GM12801 (cell line): ENCODE data around the gene DCAKD.

Experiments
- CTCF ChIP-seq: IDR thresholded peaks from one replicate; pipeline ENCODE4 v1.5.1; 2011; ENCODE audit warnings: control low read depth; ENCODE audit not compliant: insufficient read length; ENCODE audit errors: extremely low read depth

The DCAKD gene

GRCh38 chr17:45036691-45037090 lies 14.7 kb downstream of the DCAKD start:
- no peak for TF ChIP-seq CTCF

- no peak for TF ChIP-seq CTCF
Measured at GRCh38 chr17:45035848-45036247, 15.6 kb downstream of the DCAKD start.

GRCh38 chr17:45034599-45034998 lies 16.8 kb downstream of the DCAKD start:
- TF ChIP-seq CTCF: no peak

DNA sequence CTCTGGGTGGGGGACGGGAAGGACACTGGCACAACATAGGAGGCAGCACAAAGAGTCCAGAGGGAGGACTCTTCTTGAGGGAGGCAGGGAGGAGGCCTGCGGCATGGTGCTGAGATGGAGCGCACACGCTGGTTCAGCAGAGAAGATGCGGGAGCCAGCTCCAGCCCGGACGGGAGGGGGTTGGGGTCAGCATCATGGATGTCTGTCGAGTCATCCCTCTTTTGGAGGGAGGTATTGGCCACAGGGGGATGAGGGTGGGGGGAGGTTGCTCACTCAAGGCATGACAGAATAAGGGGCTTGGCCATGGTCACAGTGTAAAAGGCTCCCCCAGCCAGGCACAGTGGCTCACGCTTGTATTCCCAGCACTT lies 19.3 kb downstream of the DCAKD start:
- no peak for TF ChIP-seq CTCF

DNA sequence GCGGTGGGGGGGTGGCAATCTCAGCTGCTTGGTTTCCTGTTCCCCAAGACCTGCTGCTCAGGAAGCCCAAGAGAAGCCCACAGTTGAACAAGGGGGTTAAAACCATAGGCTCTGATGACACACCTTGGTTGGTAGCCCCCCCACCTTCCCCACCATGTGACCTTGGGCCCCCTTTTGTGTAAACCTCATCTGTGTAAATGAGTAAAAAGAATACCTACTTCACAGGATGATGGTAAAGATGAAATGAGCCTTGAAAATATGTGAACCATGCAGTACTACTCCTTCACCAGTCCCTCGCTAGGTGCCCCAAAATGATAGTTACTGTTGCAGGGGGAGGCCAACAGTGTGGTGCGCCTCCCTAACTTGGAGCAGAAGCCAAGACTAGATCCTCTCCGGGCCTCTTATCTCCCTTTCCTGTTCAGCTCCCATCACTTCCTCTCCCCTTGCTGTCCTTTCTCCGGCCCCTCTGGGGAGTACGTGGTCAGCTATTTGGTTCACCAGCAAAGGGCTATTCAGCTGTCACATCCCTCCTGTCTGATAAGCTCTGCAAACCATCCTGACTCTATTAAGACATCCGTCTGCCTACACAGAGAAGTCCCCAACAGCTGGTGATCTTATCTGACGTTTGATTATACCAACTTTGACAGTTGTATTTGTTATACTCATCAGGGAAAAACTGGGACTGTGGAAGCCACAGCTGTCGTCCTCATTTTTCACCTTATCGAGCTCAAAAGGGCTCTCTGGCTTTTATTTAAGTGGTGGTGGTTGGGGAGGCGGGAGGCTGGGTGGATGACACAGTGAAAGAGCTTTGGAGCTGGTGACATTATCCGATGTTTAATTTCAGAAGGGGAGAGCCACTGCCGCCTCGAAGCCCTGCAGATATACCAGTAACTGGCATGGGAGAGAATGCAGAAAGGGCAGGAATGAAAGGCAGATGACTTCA lies 19.9 kb downstream of the DCAKD start:
- no peak for TF ChIP-seq CTCF

GRCh38 chr17:45030733-45031132 lies 20.7 kb downstream of the DCAKD start:
- no peak for TF ChIP-seq CTCF

- TF ChIP-seq CTCF: no peak
Measured at GRCh38 chr17:45029758-45030423, 21.5 kb downstream of the DCAKD start.
